NCI-H146 treated with DMSO at 0.1 percent for 48 hours (cell line): ENCODE data around the gene DYRK1A.
A peak's percentile ranks its signal among the peaks of the same experiment; 100 is the strongest.

Experiments used
- DNase-seq: peaks from one replicate; lab custom pipeline; 2025; ENCODE audit not compliant: unreplicated experiment; lab: John Stamatoyannopoulos, UW

Gene DYRK1A

DNA sequence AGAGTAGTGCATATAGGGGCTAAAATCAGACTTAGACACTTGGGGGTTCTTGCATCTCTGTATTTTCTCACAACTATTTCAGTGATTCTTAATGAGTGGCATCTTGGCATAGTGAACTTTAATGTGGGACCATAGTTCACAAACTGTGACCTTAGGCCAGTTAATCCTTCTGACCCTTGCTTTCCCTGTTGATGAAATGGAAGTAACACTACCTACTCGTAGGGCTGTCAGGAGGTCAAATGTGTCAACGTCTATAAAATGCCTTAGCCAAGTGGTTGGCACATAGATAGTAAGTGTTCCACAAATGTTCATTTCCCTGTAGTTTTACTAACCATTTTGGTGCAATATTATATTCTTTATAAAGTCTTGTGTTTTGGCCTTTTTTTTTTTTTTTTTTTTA is 49.4 kb downstream of the DYRK1A start:
- DNase-seq = no peak

DNA sequence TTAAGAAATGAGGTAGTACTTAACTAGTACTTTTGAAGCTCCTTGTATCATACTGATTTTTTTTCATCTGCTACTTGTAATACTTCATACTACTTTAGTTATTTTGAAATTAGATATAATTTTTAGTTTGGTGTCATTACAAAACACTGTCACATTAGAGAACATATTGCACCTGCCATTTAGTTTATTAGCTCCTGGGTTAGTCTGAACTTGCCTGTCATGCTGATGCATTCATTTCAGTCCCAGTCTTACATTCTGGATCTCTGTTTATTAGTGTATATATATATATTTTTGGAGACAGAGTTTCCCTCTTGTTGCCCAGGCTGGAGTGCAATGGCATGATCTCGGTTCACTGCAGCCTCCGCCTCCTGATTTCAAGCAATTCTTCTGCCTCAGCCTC is 50.3 kb downstream of the DYRK1A start:
- no peak for DNase-seq

DNA sequence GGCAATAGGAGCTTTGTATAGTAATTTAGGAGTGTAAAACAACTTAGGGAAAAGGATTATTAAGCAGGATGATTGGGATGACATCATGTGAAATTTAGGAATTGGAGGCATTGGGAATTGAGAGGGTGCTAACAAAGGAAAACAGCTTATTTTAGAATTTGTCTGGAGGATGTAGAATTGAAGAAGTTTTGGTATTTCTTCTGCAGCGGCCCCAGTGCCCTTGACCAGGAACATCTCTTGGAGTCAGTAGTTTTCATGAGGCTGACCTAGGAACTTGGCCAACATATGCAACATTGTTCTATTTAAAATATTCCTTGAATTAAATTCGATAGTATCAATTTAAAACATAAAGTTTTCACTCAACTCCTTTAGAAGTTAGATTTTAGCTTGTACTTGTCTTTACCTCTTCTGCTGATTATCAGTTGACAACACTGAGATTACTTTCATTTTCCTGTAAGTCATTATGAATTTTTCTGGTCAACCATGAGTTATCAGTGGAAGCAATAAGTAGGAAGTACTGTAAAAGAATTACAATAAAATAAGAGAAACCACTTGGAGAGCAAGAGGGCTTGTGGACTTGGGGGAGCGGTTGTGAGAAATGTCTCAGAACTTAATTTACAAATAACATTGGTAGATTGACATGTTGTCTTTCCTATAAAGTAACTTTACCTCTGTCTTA is 52.8 kb downstream of the DYRK1A start:
- no peak for DNase-seq

DNA sequence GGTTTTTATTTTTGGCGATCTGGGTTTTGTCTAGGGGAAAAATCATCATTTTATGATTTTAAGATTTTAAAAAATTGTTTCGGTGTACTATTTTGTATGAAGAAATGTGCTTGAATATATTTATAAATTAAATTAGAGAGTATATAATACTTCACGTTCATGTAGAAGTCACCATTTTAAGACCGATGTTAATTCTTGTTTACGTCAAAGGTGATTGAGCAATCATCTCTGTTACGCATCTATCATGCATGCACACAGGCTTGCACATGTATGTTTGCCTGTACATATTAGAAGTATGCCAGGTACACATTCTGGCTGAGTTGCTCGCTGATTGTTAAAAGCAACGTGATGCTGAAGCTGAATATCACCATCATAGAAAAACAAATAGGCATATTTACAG is 54.7 kb downstream of the DYRK1A start:
- DNase-seq = no peak

DNA sequence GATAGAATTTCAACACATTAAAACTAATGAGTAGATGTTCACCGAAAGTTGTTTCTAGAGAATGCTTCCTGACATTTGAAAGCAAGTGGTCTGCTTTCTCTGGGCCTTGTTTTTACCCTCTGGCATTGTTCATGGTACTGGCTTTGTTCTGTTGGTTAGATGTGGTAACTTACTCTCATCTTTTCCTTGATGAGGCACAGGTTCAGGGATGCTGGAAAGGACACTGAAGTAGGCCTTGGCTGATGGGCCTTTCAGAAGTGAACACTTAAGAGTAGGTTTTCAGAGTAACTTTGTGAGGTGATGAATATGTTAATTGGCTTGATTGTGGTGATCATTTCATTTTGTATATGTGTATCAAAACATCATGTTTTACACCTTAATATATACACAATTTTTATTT is 55.8 kb downstream of the DYRK1A start:
- no peak for DNase-seq

DNA sequence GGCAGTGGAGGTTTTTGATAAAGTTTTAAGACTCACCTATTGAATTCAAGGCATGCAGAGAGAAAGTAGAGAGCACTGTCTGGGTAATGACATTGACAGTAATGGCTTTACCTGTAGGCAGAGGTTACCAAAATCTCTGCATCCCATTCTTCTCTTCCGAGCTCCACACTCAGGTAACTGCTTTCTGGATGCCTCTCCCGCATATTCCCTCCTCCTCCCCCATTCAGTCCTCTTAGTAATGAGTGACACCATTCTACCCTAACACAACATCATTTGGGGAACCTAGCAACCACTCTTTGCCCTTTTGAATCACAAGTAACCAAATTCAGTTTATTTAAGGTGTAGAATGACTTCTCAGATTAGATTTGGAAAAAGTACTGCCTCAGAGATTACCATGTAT is 56.5 kb downstream of the DYRK1A start:
- no peak for DNase-seq

DNA sequence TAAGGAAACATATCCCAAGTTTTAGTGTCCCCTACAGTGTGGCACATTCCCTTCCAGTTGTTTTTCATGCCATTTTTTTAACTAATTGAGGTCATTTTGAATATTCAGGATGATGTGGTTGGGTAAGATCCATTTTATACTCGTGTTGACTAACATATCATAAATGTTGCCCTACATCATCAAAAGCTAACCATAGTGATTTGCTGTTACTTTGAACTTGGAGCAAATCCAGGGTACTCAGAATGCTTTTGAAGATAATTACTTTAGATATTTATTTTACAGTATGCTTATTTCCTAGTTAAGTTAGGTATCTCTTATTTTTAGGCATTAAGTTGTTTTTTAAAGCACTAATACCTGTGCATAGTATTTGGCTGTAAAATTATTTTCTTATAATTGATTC is 57.8 kb downstream of the DYRK1A start:
- no peak for DNase-seq

DNA sequence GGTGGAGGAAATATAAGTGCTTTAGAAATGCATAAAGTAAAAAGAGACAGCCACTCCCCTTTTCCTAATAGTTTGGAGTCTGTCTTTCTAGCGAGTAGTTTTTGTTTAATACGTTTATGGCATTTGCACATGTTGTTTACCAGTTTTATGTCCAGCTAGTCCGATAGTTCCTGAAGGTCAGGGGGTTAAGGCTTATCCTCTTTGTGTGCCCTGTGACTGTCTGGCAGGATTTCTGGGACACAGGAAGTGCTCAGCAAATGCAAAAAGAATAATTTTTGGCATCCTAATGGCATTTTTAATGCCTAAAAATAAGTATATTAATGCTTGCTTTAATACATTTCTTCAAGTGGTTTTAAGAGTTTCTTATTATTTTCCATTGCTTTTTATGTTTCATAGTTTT is 58.4 kb downstream of the DYRK1A start:
- DNase-seq = no peak

DNA sequence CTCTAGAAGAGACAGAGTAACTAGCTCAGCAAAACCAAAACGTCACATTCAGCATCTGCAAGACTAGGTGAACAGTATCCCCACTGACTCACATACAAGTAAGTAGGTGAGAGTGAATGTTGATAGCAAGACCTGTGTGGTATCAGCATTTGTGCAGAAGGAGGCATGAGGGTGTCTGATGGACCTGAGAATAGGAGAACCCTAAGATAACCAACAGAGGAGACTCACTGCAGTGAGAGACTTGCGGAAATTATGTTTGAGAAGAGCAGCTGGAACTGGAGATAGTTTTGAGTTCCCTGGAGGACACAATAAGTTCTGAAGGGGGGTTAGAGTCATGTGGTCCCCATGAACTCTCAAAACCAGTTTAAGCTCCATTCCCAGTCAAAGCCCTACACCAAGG is 59.1 kb downstream of the DYRK1A start:
- DNase-seq = no peak

DNA sequence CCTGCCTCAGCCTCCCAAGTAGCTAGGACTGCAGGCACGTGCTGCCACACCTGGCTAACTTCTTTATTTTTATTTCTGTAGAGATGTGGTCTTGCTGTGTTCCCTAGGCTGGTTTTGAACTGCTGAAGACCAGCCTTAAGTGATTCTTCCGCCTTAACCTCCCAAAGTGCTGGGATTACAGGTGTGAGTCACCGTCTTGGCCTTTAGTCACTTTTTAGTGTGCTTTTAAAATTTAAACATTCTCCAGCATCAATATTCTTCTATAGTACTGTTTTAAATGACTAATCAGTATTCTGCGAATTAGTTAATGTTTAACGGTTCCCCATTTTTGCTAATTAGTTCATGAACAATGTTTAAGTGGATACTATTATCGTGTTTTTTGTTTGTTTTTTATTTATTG is 60.6 kb downstream of the DYRK1A start:
- DNase-seq = no peak

DNA sequence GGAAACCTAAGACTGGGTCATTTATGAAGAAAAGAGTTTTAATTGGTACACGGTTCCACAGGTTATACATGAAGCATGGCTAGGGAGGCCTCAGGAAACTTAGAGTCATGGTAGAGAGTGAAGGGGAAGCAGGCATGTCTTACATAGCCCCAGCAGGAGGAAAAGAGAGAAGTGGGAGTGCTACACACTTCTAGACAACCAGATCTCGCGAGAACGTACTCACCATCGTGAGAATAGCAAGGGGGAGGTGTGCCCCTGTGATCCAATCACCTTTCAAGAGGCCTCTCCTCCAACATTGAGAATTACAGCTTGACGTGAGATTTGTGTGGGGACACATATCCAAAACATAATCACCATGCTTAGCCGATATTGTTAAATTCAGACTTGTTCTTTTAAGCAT is 62.8 kb downstream of the DYRK1A start:
- no peak for DNase-seq

DNA sequence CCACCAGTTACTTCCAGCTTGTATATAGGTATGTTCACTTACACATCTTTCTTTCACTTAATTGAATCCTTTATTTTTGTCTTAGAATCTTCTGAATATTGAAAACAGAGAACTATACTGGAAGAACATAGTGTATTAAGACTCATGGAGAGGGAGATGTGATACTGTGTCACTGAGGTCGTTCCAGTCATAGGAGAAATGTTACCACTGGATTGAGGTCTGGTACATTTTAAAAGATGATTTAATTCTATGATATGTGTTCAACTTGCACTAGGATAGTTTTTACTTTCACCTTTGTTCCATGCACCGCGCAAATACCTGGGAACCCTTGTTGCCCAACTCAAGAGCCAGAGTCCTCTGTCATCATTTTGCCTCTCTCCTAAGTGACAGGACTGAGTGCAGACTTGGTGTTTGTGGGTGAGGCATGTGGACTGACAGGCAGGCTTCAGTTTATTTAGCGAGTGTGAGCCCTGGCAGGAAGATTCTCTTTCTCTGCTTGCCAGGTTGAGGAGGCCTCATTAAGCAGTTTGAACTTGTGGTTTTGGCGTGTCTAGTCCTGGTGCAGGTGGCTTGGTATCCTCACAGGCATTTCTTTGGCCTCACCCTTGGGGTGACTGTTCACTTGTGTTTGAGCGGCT is 63.7 kb downstream of the DYRK1A start:
- no peak for DNase-seq

DNA sequence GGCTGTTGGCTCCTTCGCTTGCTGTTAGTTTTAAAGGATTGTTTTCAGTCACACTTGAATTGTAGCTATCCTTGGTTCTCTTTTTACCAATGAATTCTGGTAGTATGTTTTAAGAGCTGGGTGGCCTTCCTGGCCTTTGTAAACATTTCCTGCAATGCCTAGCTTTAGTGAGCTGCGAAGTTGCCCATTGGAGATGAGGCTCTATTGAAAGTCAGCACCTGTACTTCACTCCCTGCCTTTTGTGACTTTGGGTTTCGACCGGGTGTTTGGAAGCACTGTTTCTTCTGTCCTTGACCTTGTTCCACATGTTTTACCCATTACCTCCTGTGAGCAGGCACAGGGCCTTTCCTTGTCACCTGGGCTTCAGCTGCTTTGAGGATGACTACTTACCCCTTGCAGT is 64.7 kb downstream of the DYRK1A start:
- DNase-seq = no peak

DNA sequence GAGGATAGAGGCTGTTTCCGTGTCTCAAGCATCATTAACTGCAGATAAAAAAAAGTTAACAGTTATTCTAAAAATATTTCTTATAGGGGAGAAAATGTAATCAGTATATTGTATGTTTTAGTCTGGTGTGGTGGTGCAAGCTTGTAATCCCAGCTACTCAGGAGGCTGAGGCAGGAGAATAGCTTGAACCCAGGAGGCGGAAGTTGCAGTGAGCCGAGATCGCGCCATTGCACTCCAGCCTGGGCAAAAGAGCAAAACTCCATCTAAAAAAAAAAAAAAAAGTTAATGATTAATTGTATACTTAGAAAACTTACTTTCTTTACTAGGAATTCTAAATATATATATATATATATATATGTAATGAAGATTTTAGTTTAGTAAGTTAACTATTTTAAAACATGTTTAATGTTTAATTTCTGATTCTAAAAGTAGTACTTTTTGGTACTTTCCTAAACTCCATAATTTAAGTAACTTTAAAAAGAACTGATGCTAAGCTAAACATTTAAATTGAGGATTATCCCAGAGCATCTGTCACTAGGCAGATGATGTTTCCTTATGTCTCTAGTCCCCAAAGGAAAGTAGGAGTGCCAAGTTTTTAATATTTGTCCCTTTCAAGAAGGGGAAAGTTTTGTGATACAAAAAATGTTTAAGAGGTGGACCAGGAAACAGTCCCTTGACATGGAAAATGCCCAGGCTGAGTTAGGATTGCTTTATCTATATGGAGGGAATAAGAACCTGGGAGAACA is 66.3 kb downstream of the DYRK1A start:
- DNase-seq = no peak

DNA sequence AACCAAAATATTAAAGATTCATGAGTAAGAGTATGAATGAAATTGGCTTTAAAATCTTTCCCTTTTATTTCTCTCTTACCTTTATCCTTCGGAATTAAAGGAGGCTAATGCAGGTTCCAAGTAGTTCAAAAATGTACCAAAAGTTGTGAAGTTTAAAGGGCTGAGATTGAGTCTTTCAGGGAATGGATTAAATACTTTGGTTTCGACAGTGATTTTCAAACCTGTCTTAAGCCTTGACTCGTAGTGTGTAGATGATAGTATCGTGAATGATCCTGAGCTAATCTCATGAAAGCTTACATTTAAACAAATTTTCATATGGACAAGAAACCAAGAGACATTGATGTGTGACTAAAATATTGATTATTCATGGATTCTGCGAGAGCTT is 66.9 kb downstream of the DYRK1A start:
- no peak for DNase-seq

DNA sequence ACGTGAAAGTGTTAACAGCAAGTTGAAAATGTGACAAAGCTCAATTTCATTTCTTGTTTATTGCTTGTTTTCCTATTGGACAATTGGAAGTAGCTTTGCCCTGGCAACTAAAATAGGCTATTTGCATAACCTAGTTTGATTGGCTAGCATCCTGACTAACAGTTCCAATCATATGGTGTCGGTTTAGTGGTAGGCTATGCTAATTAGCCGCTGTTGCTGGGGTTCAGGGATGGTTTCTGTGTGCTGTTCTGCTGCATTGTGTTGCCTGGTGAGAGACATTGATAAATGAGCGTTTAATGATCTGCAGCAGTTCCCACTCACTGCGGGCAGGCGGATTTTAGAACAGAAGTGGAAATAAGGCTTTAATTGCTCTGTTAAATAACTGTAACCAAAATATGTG is 68.5 kb downstream of the DYRK1A start:
- DNase-seq = peak; percentile 27

DNA sequence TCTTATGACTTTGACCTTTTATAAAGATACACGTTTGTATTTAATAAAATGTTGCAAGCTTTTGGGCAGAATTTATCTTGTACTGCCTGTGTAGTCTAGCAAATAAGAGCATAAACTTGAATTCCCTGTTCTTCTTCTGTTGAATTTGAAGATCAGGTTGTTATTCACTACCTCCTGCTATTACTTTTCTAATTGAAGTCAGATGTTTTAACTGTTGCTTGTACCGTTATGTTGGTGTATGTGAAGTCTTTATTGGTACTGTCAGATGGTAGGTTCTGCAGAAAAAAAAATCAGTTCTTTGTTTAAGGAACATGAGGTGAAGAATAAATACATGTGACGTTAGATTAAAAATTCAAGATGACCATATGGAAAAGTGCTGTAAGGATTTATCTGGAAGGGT is 69.1 kb downstream of the DYRK1A start:
- DNase-seq = no peak

DNA sequence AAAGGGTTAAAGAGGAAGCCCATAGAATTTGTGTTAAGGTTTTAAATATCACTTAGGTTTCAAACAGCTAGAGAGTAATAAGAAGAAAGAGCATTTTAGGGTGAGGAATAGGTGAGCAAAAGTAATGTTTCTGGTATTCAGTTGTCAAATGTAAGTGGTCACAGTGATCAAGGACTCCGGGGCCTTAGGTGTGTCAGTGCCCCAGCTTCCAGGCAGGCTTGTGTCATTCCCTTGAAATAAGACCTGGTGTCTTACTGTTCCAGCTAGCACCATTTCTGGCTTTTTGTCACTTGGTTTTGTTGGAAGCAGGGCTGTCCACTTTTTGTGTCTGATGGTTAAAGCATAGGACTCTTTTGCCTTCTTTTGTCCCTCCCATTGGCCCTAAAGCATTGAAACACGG is 69.6 kb downstream of the DYRK1A start:
- no peak for DNase-seq

DNA sequence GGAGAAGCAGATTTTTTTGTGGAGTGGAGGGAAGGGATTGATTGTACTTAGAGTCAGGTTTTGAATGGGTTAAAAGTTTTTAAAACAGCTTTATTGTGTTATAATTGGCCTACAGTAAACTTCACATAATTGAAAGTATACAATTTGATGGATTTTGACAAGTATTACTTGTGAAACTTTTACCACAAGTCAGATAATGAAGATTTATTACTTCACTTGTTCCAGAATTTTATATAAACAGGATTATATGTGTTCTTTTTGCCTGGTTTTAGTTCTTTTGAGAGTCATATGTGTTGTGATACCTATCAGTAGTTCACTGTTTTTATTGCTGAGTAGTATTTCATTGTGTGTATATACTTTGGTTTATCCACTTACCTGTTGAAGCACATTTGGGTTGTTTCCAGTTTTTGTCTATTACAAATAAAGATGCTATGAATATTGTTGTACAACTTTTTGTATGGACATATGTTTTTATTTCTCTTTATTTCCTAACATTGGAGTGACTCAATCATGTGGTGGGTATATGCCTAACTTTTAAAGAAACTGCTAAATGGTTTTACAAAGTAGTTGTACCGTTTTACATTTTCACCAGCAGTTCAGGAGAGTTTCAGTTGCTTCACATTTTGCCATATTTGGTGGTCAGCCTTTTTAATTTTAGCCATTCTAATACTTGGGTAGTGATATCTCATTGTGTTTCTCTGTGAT is 71.0 kb downstream of the DYRK1A start:
- no peak for DNase-seq

DNA sequence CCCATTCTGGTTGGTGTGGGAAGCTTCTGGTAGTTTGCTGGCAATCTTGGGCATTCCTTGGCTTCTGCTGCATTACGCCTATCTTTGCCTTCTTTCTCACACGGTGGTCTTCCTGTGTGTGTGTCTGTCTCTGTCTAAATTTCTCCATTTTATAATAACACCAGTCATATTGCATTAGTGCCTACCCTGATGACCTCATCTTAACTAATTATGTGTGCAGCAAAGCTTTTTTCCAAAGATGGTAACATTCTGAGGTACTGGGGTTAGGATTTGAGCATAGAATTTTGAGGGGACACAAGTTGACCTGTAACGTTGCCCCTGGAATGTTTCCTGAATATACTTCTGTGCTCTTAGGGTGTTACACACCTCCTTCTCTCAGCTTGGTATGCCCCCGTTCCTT is 77.1 kb downstream of the DYRK1A start:
- no peak for DNase-seq

DNA sequence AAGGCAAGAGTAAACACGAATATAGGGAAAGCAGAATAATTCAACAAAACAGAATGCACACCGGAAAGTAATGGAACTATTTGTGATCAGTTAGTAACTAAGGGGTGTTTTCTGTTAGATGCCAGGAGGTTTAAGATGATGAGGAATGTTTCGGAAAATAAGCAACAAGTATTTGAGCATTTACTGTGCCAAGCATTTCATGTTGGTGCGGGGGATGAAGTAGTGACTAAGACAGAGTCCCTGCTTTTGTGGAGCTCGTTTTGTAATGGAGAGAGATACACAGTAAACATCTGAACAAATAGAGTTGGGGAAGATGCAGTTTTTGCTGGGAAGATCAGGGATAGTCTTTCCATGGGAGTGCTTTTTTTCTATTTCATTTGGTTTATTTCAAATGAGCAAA is 78.7 kb downstream of the DYRK1A start:
- no peak for DNase-seq

DNA sequence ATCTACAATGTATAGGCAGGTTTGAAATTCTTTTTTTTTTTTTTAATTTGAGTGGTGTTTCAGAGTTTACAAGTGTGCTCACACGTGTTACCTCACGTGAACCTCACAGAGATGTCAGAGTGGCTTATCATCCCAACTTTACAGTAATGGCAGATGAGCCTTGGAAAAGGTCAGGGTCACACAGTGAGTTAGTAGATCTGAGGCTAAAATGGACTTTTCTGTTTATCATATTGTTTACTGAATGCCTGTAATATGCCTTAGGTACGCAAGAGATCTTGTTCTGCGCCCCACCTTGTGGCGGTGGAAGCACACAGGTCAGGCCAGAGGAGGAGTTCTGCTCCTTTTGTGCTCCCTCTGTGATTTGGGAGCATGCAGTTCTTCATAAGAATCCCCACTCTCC is 80.0 kb downstream of the DYRK1A start:
- no peak for DNase-seq
